22Rv1 (cell line): ENCODE results near the gene ARF3.

ENCODE experiments used
- H3K27ac ChIP-seq: fragments of 450-650 bp; 2 replicates; pipeline ENCODE4 v1.5.1; 2017
- ZFX ChIP-seq: fragments of 450-650 bp; IDR thresholded peaks from 2 replicates; pipeline ENCODE4 v1.6.1; 2017; ENCODE audit warnings: antibody characterized with exemption, borderline replicate concordance
- TF ChIP-seq, protein P1 (sequence below): fragments of 450-650 bp; IDR thresholded peaks from 2 replicates; pipeline ENCODE4 v1.5.1; 2017; ENCODE audit warnings: mild to moderate bottlenecking

ARF3 gene

DNA sequence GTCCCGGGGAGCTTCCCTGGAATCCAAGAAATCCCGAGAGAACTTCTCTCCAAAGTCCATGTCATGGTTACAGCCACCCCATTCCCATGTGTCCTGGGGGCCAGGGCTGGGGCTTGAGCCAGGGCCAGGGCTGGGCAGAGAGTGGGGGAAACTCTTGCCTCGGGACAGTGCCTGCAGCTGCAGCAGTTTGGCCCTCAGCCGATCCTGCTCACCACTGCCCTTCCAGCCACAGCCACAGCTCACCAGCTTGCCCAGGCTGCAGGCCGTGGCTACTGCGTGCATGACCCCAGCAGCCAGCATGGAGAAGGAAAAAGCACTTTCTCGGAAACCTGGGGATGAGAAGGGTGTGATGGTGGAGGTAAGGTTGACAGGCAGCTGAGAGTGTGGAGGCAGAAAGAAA lies 10.7 kb upstream of the ARF3 start:
- no peak overlapping the region for H3K27ac ChIP-seq
- TF ChIP-seq ZFX, result no peak
- TF ChIP-seq, protein P1, sequence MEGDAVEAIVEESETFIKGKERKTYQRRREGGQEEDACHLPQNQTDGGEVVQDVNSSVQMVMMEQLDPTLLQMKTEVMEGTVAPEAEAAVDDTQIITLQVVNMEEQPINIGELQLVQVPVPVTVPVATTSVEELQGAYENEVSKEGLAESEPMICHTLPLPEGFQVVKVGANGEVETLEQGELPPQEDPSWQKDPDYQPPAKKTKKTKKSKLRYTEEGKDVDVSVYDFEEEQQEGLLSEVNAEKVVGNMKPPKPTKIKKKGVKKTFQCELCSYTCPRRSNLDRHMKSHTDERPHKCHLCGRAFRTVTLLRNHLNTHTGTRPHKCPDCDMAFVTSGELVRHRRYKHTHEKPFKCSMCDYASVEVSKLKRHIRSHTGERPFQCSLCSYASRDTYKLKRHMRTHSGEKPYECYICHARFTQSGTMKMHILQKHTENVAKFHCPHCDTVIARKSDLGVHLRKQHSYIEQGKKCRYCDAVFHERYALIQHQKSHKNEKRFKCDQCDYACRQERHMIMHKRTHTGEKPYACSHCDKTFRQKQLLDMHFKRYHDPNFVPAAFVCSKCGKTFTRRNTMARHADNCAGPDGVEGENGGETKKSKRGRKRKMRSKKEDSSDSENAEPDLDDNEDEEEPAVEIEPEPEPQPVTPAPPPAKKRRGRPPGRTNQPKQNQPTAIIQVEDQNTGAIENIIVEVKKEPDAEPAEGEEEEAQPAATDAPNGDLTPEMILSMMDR, result no peak

DNA sequence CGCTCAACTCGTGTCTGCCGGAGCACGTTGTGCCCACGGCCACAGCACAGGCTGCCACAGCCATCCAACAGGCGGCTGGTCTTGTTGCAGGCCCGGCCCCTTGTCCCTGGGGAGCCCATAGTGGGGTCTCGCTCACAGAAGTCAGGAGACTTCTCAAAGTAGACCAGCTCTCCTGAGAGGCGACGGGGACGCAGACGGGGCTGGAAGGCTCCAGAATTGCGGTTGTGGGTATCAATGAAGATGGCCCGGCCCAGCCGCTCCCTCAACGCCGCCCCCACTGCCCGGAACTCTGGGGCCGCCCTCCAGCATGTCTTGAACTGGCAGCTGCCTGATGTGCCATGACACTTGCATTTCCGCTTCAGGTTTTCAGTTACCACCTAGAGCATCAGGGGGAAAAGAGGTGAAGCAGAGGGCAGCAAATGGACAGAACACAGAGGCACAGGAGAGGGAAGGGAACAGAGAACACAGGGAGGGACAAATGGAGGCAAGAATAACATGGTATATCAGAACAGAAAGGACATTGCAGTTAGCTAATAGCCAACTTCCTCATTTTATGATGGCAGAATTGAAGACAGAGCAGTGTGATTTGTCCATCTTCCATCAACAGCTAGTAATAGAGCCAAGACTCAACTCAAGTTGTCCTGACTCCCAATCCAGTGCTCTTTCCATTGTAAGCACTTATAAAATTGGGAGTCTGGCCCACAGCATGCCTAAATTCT lies 9.0 kb upstream of the ARF3 start:
- TF ChIP-seq, protein P1, result no peak
- no peak for TF ChIP-seq ZFX

GRCh38 chr12:48965298-48965838 lies 8.1 kb upstream of the ARF3 start:
- H3K27ac ChIP-seq, result no peak overlapping the region

More for the DNA sequence above, 9.0 kb upstream of the ARF3 start:
- H3K27ac ChIP-seq, result no peak overlapping the region

DNA sequence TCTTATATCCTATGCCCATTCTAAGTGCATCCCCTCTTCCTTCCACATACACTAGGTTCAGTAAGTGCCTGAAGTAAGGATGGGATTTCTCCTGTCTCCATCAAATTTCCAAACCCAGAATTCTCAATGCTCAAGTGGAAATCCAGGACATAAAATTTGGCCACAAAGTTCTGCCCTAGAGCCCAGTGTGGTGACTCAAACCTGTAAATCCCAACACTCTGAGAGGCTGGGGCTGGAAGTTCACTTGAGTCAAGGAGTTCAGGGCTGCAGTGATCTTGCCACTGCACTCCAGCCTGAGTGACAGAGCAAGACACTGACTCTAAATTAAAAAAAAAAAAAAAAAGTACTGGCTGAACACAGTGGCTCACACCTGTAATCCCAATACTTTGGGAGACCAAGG lies 4.5 kb upstream of the ARF3 start:
- TF ChIP-seq, protein P1, result no peak
- no peak for TF ChIP-seq ZFX
- no peak overlapping the region for H3K27ac ChIP-seq

More at GRCh38 chr12:48965298-48965838, 8.1 kb upstream of the ARF3 start:
- TF ChIP-seq ZFX, result no peak
- TF ChIP-seq, protein P1, result no peak

- no peak overlapping the region for H3K27ac ChIP-seq
- no peak for TF ChIP-seq ZFX
- TF ChIP-seq, protein P1, result no peak
Measured at GRCh38 chr12:48961331-48961730, 4.0 kb upstream of the ARF3 start.

- TF ChIP-seq, protein P1, result no peak
- TF ChIP-seq ZFX, result no peak
- H3K27ac ChIP-seq, result no peak overlapping the region
Measured at GRCh38 chr12:48960834-48961233, 3.5 kb upstream of the ARF3 start.

DNA sequence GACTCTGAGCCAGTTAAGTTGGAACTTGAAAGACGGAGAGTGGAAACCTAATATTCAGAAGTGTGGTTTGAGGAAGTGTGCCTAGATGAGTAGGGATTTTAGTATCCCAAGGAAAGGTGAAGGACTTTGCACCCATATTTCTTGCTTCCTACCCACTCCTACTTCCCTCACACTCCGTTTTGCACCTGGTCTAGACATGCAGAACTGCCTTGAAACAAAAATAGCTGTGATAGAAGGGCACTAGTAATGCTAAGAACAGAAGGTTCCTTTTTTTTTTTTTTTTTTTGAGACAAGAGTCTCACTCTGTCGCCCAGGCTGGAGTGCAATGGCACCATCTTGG lies 732 bp upstream of the ARF3 start:
- peak overlapping the region; percentile 85 for H3K27ac ChIP-seq

More for the DNA sequence above, 732 bp upstream of the ARF3 start:
- TF ChIP-seq, protein P1, result no peak
- TF ChIP-seq ZFX, result no peak
